ENCODE results near the gene TULP4.

GRCh38 chr6:158539413-158539812 lies 227.1 kb downstream of the TULP4 start:
- TF ChIP-seq, protein P1, sequence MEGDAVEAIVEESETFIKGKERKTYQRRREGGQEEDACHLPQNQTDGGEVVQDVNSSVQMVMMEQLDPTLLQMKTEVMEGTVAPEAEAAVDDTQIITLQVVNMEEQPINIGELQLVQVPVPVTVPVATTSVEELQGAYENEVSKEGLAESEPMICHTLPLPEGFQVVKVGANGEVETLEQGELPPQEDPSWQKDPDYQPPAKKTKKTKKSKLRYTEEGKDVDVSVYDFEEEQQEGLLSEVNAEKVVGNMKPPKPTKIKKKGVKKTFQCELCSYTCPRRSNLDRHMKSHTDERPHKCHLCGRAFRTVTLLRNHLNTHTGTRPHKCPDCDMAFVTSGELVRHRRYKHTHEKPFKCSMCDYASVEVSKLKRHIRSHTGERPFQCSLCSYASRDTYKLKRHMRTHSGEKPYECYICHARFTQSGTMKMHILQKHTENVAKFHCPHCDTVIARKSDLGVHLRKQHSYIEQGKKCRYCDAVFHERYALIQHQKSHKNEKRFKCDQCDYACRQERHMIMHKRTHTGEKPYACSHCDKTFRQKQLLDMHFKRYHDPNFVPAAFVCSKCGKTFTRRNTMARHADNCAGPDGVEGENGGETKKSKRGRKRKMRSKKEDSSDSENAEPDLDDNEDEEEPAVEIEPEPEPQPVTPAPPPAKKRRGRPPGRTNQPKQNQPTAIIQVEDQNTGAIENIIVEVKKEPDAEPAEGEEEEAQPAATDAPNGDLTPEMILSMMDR (tag by site-specific recombination; IDR thresholded peaks at IDR 0.05): no peak
- TF ChIP-seq RBAK (tag by site-specific recombination; IDR thresholded peaks at IDR 0.05) (no peak), ZEB2 (tag by site-specific recombination; IDR thresholded peaks at IDR 0.05) (no peak)
- TF ChIP-seq, protein P2, sequence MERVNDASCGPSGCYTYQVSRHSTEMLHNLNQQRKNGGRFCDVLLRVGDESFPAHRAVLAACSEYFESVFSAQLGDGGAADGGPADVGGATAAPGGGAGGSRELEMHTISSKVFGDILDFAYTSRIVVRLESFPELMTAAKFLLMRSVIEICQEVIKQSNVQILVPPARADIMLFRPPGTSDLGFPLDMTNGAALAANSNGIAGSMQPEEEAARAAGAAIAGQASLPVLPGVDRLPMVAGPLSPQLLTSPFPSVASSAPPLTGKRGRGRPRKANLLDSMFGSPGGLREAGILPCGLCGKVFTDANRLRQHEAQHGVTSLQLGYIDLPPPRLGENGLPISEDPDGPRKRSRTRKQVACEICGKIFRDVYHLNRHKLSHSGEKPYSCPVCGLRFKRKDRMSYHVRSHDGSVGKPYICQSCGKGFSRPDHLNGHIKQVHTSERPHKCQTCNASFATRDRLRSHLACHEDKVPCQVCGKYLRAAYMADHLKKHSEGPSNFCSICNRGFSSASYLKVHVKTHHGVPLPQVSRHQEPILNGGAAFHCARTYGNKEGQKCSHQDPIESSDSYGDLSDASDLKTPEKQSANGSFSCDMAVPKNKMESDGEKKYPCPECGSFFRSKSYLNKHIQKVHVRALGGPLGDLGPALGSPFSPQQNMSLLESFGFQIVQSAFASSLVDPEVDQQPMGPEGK (tag by site-specific recombination; IDR thresholded peaks at IDR 0.05): no peak

Measured in HEK293 (cell line).